Activated CD4-positive, alpha-beta memory T cell treated with anti-CD3 and anti-CD28 coated beads, Interleukin-2, amount 10 ng/mL, durations not matched to agents 7 days and 5 days (primary cell): ENCODE measurements around the gene LMTK2. TPM values are rescaled to one million over a fixed set of nuclear protein-coding genes. Genes with fewer than 3 reads are reported as not detected.

ENCODE experiments used
- CTCF ChIA-PET: fragments of 350-600 bp; sonication (Branson Sonifier 250); formaldehyde crosslinking; loops from one replicate; lab custom pipeline; 2021; ENCODE audit warnings: antibody characterized with exemption, inconsistent platforms; lab: Charles Lee
- POLR2A ChIA-PET: fragments of 350-600 bp; sonication (Branson Sonifier 250); formaldehyde crosslinking; loops from one replicate; lab custom pipeline; 2021; ENCODE audit warnings: antibody characterized with exemption; lab: Charles Lee
- DNase-seq: peaks from one replicate; pipeline ENCODE4 v3.0.0-alpha.2; 2020
- H3K27ac Mint-ChIP-seq: one replicate; pipeline ENCODE4 v1.8.0; 2021; ENCODE audit warnings: mild to moderate bottlenecking, mixed read lengths
- H3K27me3 Mint-ChIP-seq: one replicate; pipeline ENCODE4 v1.8.0; 2021; ENCODE audit warnings: mixed read lengths
- H3K36me3 Mint-ChIP-seq: one replicate; pipeline ENCODE4 v1.8.0; 2021; ENCODE audit warnings: low read depth, mixed read lengths
- H3K4me1 Mint-ChIP-seq: one replicate; pipeline ENCODE4 v1.8.0; 2021; ENCODE audit warnings: mixed read lengths
- H3K4me3 Mint-ChIP-seq: one replicate; pipeline ENCODE4 v1.8.0; 2021; ENCODE audit warnings: mild to moderate bottlenecking, mixed read lengths
- H3K9me3 Mint-ChIP-seq: one replicate; pipeline ENCODE4 v1.8.0; 2021; ENCODE audit warnings: mixed read lengths
- total RNA-seq, 2 experiments: library from RNA; stranded (reverse); gene quantifications; one replicate each; pipeline ENCODE4 v1.2.3, GENCODE V29; 2021

LMTK2 gene
- total RNA-seq, 2 experiments from 2014 or later: 10.0 to 11.6 TPM

DNA sequence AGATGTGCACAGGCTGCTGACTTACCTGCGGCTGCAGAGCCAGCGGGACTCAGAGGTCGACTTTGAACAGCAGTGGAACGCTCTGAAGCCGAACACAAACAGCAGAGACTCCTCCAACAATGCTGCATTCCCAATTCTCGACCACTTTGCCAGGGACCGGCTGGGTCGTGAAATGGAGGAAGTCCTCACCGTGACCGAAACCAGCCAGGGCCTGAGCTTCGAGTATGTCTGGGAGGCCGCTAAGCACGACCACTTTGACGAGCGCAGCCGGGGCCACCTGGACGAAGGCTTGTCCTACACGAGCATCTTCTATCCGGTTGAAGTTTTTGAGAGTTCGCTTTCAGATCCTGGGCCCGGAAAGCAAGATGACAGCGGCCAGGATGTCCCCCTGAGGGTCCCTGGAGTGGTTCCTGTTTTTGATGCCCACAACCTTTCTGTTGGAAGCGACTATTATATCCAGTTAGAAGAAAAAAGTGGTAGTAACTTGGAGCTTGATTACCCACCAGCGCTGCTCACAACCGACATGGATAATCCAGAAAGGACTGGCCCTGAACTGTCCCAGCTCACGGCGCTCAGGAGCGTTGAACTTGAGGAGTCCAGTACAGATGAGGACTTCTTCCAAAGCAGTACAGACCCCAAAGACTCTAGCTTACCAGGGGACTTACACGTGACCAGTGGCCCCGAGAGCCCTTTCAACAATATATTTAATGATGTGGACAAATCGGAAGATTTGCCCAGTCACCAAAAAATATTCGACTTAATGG, 85.2 kb downstream of the LMTK2 start:
- Mint-ChIP-seq H3K4me3 (no peak overlapping the region), H3K4me1 (peaks cover 9% of the 10 kb centered on the region), H3K36me3 (peaks cover 42% of the 10 kb centered on the region), H3K27me3 (no peaks in the 10 kb centered on the region), H3K27ac (no peak overlapping the region), H3K9me3 (no peaks in the 10 kb centered on the region)
- POLR2A ChIA-PET: interaction anchor here (0.6 kb wide), 1 partner anchor 869 kb away, joined by 3 read pairs; no protein-coding TSS in a partner anchor
- CTCF ChIA-PET: interaction anchor here (1.4 kb wide), 2 partner anchors 11 to 23 kb away, joined by 4 read pairs; no protein-coding TSS in a partner anchor
- no peak for DNase-seq

DNA sequence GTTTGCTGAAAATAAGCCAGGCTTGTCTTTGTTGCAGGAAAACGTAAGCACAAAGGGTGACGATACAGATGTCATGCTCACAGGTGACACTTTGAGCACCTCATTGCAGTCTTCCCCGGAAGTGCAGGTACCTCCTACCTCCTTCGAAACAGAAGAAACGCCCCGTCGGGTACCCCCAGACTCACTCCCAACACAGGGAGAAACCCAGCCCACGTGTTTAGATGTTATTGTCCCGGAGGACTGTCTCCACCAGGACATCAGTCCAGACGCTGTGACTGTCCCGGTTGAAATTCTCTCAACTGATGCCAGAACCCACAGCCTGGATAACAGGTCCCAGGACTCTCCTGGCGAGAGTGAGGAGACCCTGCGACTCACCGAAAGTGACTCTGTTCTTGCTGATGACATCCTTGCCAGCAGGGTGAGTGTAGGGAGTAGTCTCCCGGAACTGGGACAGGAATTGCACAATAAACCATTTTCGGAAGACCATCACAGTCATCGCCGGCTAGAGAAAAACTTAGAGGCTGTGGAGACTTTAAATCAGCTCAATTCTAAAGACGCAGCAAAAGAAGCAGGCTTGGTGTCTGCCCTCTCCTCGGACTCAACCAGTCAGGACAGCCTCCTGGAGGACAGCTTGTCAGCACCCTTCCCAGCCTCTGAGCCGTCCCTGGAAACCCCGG, 86.3 kb downstream of the LMTK2 start:
- Mint-ChIP-seq H3K9me3 (no peaks in the 10 kb centered on the region), H3K4me1 (peaks cover 9% of the 10 kb centered on the region), H3K36me3 (peaks cover 40% of the 10 kb centered on the region), H3K27ac (no peak overlapping the region), H3K4me3 (no peak overlapping the region), H3K27me3 (no peaks in the 10 kb centered on the region)
- DNase-seq: no peak
- ChIA-PET POLR2A (no interaction called here), CTCF (interaction anchor here (1.4 kb wide), 1 partner anchor 10 kb away, joined by 4 read pairs; no protein-coding TSS in a partner anchor)

DNA sequence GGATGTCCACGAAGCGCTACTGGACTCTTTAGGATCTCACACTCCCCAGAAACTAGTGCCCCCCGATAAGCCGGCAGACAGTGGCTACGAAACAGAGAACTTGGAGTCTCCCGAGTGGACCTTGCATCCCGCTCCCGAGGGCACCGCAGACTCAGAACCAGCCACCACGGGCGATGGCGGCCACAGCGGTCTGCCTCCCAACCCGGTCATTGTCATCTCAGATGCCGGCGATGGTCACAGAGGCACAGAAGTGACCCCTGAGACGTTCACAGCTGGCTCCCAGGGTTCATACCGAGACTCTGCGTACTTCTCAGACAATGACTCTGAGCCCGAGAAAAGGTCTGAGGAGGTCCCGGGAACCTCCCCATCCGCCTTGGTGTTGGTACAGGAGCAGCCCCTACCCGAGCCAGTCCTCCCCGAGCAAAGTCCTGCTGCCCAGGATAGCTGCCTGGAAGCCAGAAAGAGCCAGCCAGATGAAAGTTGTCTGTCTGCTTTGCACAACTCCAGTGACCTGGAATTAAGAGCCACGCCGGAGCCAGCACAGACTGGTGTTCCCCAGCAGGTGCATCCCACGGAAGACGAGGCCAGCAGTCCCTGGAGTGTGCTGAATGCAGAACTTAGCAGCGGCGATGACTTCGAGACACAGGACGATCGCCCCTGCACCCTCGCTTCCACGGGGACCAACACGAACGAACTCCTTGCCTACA, 87.0 kb downstream of the LMTK2 start:
- H3K9me3 Mint-ChIP-seq: no peaks in the 10 kb centered on the region
- H3K4me3 Mint-ChIP-seq: no peak overlapping the region
- peaks cover 9% of the 10 kb centered on the region for H3K4me1 Mint-ChIP-seq
- POLR2A ChIA-PET: no interaction called here
- H3K36me3 Mint-ChIP-seq: peaks cover 35% of the 10 kb centered on the region
- H3K27me3 Mint-ChIP-seq: no peaks in the 10 kb centered on the region
- H3K27ac Mint-ChIP-seq: no peak overlapping the region
- CTCF ChIA-PET: no interaction called here
- no peak for DNase-seq

DNA sequence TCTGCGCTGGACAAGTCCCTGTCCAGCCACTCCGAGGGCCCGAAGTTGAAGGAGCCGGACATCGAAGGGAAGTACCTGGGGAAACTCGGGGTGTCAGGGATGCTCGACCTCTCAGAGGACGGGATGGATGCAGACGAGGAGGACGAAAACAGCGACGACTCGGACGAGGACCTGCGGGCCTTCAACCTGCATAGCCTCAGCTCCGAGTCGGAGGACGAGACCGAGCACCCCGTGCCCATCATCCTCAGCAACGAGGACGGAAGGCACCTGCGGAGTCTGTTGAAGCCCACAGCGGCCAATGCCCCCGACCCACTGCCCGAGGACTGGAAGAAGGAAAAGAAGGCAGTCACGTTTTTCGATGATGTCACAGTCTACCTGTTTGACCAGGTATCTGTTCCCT, 87.5 kb downstream of the LMTK2 start:
- CTCF ChIA-PET: no interaction called here

DNA sequence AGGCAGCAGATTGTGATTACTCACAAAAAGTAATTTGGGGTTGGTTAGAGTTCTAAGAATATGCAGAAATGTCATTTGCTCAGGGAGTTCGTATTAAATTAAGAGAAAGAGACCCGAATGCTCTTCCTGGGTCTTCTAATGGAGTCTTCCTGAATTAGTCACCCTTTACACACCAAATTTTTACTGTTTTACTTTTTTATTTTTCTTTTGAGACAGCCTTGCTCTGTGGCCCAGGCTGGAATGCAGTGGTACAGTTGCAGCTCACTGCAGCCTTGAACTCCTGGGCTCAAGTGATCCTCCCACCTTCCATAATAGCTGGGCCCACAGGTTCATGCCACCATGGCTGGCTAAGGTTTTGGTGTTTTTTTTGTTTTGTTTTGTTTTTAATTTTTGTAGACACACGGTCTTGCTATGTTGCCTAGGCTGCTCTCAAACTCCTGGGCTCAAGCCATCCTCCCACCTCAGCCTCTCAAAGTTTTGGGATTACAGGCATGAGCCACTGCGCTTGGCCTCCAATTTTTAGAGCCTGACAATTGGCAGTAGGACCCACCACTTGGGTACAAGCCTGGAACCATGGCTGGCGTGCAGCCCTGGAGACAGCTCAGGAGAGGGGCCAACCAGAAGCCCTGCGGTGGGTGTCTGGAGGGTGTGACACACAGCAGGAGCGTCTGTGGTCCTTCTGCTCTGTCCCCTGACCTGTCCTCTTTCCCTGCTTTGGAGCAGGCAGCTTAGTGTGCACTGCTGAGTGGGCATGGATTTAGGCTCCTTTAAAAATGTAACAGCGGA, 88.2 kb downstream of the LMTK2 start:
- Mint-ChIP-seq H3K4me1 (peaks cover 2% of the 10 kb centered on the region), H3K36me3 (peaks cover 31% of the 10 kb centered on the region), H3K27ac (no peak overlapping the region), H3K9me3 (peaks cover 5% of the 10 kb centered on the region), H3K4me3 (no peak overlapping the region), H3K27me3 (no peaks in the 10 kb centered on the region)
- POLR2A ChIA-PET: no interaction called here
- DNase-seq: no peak
- CTCF ChIA-PET: no interaction called here

More for the DNA sequence above, 87.5 kb downstream of the LMTK2 start:
- no peaks in the 10 kb centered on the region for H3K27me3 Mint-ChIP-seq
- H3K9me3 Mint-ChIP-seq: peaks cover 3% of the 10 kb centered on the region
- H3K4me1 Mint-ChIP-seq: peaks cover 8% of the 10 kb centered on the region
- POLR2A ChIA-PET: no interaction called here
- peaks cover 33% of the 10 kb centered on the region for H3K36me3 Mint-ChIP-seq
- no peak overlapping the region for H3K4me3 Mint-ChIP-seq
- no peak overlapping the region for H3K27ac Mint-ChIP-seq
- DNase-seq: no peak

DNA sequence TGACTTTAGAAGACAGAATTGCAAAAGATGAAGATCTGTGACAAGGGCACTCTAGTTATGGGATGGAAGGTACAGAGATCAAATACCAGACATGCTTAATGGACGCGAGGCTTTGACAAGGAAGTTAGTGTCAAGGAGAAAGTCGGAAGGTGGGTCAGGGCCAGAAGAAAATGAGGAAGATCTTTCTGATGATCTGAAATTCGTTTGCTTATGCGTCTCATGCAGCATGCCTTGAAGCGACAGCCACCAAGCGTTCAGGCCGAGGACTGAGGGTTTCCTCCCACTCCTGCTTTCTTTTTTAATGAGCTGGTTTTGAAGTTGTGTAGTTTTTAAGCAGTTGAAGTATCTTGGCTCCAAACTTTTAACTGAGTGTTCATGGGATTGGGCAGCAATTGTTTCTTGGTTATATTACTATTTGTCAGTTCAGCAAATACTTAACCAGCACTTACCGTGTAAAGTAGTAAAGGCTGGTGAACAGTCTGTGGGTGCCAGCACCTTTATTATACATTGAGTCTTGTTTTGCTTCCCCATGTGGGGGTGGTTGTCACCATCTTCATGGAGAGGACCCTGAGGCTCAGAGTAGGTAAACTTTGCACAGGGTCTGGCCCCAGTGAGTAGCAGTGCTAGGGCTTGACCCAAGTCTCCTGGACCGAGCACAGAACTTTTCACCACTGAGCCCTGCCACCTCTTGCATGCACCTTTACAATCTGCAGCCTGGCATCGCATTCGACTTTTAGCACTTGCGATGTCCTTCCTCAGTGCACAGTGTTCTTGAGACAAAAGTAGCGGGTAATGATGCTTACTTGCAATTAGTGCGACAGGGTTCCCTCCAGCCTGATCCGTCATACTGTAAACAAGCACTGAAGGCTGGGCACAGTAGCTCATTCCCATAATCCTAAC, 90.3 kb downstream of the LMTK2 start:
- H3K9me3 Mint-ChIP-seq: peaks cover 5% of the 10 kb centered on the region
- no peak overlapping the region for H3K4me3 Mint-ChIP-seq
- H3K4me1 Mint-ChIP-seq: peaks cover 20% of the 10 kb centered on the region
- POLR2A ChIA-PET: no interaction called here
- no peaks in the 10 kb centered on the region for H3K27me3 Mint-ChIP-seq
- peaks cover 26% of the 10 kb centered on the region for H3K36me3 Mint-ChIP-seq
- CTCF ChIA-PET: interaction anchor here (1.8 kb wide), 1 partner anchor 28 kb away, joined by 4 read pairs; no protein-coding TSS in a partner anchor
- no peak for DNase-seq
- H3K27ac Mint-ChIP-seq: no peak overlapping the region

DNA sequence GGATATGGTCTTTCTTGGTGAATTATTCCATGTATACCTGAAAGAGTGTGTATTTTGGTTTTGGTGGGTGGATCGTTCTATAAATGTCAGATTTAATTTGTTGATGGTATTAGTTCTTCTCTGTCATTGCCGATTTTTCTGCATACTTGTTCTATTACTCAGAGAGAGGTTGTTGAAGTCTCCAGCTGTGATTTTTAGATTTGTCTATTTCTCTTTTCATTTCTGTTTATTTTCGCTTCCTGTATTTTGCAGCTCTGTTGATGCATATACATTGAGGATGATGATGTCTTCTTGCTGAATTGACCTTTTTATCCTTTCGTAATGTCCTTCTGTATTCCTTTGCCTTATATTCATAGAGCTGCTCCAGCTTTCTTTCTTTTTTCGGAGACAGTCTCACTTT, 92.5 kb downstream of the LMTK2 start:
- Mint-ChIP-seq H3K9me3 (peaks cover 5% of the 10 kb centered on the region), H3K27ac (no peak overlapping the region), H3K4me1 (peaks cover 37% of the 10 kb centered on the region), H3K27me3 (no peaks in the 10 kb centered on the region), H3K4me3 (no peak overlapping the region), H3K36me3 (peaks cover 20% of the 10 kb centered on the region)
- no peak for DNase-seq
- POLR2A ChIA-PET: no interaction called here
- CTCF ChIA-PET: no interaction called here

DNA sequence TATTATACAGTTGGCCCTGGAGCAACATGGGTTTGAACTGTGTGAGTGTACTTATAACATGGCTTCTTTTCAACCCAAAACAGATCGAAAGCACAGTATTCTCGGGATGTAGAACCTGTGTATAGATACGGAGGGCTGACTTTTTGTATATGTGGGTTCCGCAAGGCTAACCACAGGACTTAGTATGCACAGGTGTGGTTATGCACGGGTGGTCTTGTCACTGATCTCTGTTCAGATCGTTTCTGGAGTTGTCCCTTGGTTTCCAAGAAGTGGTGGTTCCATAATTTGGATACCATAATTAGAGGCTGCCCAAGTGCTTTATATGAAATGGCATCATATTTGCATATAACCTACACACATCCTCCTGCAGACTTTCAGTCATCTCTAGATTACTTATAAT, 93.7 kb downstream of the LMTK2 start:
- H3K27ac Mint-ChIP-seq: no peak overlapping the region
- DNase-seq: peak; percentile 6

DNA sequence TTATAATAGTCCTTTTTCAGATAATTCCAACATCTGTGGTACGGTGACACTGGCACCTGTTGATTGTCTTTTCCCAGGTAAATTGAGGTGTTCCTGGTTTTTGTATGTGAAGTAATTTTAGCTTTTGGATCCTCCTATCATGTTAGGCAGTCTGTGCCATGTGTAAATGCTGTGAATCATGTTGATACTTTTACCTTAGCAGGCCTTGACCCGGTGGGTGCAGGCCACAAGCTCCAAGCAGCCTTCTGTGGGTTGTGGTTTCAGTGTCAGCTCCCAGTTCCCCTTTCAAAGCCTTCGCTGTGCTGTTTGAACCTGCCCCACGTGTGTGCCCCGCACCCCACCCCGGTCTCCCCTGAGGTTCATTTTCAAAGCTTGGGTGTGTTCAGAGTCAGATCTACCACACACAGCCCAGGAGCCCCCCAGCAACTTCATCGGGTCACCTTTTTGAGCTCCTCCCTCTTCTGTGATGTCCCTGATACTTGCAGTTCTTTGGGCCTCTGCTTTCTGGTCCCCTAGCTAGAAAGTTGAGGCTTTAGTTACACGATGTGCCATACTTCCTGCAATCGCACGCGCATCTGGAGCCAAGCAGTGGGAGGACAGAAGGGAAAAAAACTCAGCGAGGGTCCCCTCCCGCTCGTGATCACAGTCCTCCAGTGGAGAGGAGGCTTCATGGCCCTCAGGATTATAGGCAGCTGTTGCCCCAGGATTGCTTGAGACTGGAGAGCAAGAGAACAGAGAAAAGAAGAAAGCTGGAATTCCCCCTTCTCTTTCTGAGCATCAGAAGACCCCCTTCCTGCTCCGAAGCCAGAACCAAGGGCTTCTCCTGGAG, 95.9 kb downstream of the LMTK2 start:
- peak overlapping the region; percentile 9 for H3K4me3 Mint-ChIP-seq
- no peaks in the 10 kb centered on the region for H3K27me3 Mint-ChIP-seq
- DNase-seq: peak; percentile 77
- H3K27ac Mint-ChIP-seq: peak overlapping the region; percentile 70
- H3K9me3 Mint-ChIP-seq: peaks cover 5% of the 10 kb centered on the region
- H3K36me3 Mint-ChIP-seq: peaks cover 31% of the 10 kb centered on the region
- H3K4me1 Mint-ChIP-seq: peaks cover 40% of the 10 kb centered on the region
- ChIA-PET CTCF (interaction anchor here (1.2 to 1.3 kb wide), 4 partner anchors 10 to 181 kb away, joined by 3 to 12 read pairs (median 6); no protein-coding TSS in a partner anchor), POLR2A (interaction anchor here (0.9 to 3.0 kb wide), 5 partner anchors 10 to 330 kb away, joined by 3 to 33 read pairs (median 4); partner anchors contain the start of genes ASNS and TECPR1)

More for the DNA sequence above, 93.7 kb downstream of the LMTK2 start:
- H3K27me3 Mint-ChIP-seq: no peaks in the 10 kb centered on the region
- H3K9me3 Mint-ChIP-seq: peaks cover 5% of the 10 kb centered on the region
- ChIA-PET POLR2A (no interaction called here), CTCF (no interaction called here)
- peaks cover 40% of the 10 kb centered on the region for H3K4me1 Mint-ChIP-seq
- H3K4me3 Mint-ChIP-seq: no peak overlapping the region
- peaks cover 25% of the 10 kb centered on the region for H3K36me3 Mint-ChIP-seq

DNA sequence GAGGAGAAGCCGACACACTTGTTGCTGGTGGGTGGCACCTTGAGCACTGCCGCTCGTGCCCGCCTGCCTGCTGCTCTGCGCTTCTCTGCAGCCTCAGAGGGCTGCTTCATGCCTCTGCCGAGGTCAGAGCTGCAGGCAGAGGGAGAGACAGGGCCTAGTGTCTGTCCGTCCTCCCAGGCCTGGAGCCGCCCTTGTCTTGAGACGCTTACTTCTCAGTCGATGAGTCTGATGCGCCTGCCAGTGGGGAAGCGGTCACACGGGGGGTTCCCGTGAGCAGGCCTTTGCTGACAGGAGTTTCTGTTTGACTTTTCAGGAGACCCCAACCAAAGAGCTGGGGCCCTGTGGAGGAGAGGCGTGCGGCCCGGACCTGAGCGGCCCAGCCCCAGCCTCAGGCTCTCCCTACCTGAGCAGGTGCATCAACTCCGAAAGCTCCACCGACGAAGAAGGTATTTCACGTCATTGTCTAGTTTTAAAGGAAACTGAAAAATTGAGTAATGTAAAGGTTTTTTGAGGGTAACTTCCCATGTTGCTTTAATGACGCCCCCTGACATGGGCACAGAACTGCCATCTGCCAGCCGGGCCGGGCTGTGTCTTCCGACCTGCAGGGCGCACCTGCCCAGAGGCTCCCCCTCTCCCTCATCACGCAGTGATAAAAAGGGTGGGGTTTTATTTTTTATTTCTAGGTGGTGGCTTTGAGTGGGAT, 96.8 kb downstream of the LMTK2 start:
- Mint-ChIP-seq H3K36me3 (peaks cover 31% of the 10 kb centered on the region), H3K27me3 (no peaks in the 10 kb centered on the region), H3K9me3 (peaks cover 5% of the 10 kb centered on the region), H3K27ac (no peak overlapping the region), H3K4me1 (peaks cover 40% of the 10 kb centered on the region), H3K4me3 (no peak overlapping the region)
- DNase-seq: no peak
- ChIA-PET POLR2A (interaction anchor here (1.0 to 3.0 kb wide), 3 partner anchors 9 to 72 kb away, joined by 3 to 33 read pairs (median 4); partner anchors contain the start of gene TECPR1), CTCF (interaction anchor here (1.2 to 1.3 kb wide), 3 partner anchors 11 to 182 kb away, joined by 3 to 12 read pairs (median 4); no protein-coding TSS in a partner anchor)
